ENCODE data around the gene MRRF.

MRRF gene

DNA sequence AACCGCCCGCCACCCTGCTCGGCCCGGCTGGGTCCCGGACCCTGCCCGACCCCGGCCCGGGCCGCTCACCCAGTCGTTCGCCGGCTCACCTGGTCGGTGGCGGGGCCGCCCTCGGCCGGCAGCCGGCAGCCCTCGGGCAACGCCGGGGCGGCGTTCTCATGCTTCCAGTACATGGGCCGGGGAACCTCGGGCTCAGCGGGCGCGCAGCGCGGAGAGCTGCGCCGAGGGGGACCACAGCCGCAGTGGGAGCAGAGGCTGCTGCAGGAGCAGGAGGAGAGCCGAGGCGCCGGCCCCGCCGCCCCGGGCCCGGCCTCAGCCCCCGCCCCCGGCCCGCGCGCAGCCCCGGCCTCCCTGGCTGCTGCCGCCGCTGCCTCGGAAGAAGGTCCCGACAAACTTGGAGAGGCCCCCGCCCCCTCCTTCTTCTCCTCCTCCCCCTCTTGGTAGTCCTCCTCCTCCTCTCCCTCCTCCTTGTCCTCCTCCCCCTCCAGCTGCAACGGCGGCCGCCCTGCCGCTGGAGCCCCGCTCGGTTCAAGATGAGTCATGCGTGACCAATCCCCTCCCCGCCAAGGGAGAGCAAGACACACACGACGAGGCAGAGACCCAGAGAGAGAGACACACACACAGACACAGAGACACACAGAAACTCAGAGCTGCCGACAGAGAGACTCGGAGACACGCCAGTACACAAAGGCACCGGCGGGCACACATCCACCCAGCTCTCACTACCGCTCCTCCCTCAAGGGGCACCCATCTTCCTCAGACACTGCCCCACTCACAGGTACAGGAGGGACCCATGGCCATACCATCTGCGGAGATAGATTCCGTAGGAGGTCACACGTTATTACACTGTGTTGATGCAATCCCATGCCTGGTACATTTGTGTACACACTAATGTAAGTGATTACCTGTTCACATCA, 35.9 kb upstream of the MRRF start, which contains the start of gene LHX6:
LHX6 (minus strand) TSS at position 390 of the 917 bp plus-strand sequence; CDS start at position 173, 217 bp downstream.
- DNase-seq (ENCODE audit: low read depth in 2 of 2), result no peak

- no peak for DNase-seq (ENCODE audit: low read depth in 2 of 2)
These were observed 35.2 kb upstream of the MRRF start for GRCh38 chr9:122229485-122229837.

DNA sequence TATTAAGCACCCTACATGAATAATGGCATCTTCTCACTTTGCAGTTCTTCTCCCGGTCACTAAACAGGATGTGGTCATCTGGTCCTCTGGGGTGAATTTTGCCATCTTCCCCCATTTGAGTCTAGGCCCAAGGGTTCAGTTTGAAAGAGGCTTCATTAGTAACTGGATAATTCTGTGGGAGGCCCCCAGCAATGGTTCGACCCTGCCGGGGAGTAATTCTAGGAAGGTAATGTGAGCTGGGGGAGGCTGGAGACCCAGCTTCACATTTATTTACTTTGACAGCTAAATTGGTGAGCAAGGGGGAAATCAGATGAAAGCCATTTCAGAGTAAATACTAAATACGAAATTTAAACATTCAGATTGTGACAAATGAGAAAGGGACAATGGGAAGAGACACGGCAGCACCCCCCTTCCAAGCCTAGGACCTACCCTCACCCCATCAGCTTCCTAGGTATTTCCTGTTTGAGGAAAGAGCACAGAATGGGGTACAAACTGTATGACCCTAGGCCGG, 31.8 kb upstream of the MRRF start:
- no peak for DNase-seq (ENCODE audit: low read depth in 2 of 2)

GRCh38 chr9:122234022-122234748, 30.5 kb upstream of the MRRF start:
- DNase-seq (ENCODE audit: low read depth in 2 of 2), result no peak

DNA sequence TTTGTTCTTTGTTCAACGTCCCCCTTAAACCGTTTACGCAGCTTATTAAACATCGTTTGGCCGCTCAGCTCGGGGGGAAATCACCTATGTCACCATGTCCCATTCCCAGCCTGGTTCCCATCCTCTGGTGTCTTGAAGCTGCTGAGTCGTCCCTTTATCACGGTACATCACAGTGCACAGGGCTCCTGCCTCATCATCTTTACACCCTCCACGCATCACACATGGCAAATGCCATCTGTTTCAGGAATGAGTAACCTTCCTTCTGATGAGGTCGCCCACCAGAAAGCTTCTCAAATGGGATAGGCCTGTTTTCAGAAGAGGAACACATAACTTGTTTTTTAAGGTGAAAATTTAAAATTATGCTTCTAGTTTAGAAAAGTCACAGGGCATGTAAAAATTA, 28.0 kb upstream of the MRRF start:
- DNase-seq (ENCODE audit: low read depth in 2 of 2), result no peak

- DNase-seq (ENCODE audit: low read depth in 2 of 2), result no peak
These were observed 25.0 kb upstream of the MRRF start for GRCh38 chr9:122239722-122240121.

GRCh38 chr9:122244349-122244748, 20.3 kb upstream of the MRRF start:
- no peak for DNase-seq (ENCODE audit: low read depth in 2 of 2)

DNA sequence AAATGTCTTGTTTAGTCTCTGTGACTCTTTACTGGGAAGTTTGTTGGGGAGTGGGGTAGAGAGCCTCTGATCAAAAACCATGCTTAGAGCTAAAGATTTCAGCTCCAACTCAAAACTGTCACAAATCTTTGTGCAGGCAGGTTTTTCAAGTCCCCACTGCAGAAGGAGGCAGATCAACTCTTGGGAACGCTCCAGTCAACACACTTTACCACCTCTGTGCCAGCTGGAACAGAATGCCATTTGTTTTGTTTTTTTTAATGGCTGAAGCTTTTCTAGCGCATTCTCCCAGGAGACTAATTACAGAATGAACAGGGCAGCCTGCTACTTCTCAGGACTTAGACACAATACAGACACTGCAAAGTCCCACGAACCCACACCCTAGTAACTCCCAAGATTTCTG, 18.0 kb upstream of the MRRF start:
- no peak for DNase-seq (ENCODE audit: low read depth in 2 of 2)

DNA sequence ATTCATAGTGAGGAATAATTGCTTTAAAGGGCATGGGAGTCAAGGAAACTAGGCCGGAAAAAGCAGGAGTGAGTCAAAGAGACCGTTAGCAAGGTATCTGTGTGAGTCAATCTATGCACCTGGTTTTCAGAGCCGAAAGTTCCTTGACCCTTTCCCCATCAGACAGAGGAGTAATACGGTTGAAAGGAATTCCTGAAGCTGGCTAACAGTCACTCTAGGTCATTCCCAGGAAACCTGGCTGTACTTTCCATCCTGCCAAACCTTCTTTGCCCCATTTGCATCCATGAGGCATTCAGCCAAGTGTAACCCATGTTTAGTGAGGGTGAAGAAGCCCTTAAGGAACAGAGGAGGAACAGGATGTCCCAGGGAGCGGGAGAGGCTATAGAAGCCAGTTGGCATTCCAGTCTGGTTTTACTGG, 16.2 kb upstream of the MRRF start:
- DNase-seq (ENCODE audit: low read depth in 2 of 2), result no peak

DNA sequence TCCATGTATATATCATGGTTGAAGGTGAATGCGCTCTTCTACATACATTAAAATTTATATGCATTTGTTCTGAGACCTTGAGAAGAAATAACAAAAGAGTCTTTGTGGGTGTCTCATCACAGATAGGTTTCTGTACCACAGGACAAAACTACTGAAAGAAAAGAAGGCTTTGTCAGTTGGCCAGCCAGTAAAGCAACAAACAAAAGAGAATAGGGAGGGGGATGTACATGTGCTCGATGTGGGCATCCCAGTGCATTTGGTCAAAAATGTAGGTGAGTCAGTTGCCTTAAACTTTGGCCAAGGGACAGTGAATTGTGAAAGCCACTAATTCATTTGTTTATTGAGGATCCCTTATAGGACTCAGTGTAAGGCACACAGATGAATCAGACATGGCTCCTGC, 13.3 kb upstream of the MRRF start:
- no peak for DNase-seq (ENCODE audit: low read depth in 2 of 2)

DNA sequence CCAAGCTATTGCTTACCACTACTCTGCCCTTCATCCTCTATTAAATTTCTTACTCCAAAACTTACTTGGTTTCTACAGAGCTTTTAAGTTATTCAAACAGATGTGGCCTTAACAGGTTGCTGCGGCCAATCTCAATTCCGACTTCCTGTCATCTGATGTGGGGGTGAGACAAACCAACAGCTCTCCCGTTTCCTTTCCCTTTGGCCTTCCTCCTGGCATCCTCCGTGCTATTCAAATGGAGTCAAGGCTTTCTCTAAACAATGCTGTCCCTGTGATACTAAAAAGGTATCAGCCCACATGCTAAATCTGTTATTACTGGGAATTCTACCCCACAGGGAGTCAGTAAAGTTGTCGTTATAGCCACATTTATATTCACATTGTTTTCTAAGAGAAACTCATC, 11.9 kb upstream of the MRRF start:
- no peak for DNase-seq (ENCODE audit: low read depth in 2 of 2)

- DNase-seq (ENCODE audit: low read depth in 2 of 2), result no peak
These were observed 9.9 kb upstream of the MRRF start for GRCh38 chr9:122254761-122255160.

- no peak for DNase-seq (ENCODE audit: low read depth in 2 of 2)
These were observed 8.5 kb upstream of the MRRF start for GRCh38 chr9:122256206-122256605.

DNA sequence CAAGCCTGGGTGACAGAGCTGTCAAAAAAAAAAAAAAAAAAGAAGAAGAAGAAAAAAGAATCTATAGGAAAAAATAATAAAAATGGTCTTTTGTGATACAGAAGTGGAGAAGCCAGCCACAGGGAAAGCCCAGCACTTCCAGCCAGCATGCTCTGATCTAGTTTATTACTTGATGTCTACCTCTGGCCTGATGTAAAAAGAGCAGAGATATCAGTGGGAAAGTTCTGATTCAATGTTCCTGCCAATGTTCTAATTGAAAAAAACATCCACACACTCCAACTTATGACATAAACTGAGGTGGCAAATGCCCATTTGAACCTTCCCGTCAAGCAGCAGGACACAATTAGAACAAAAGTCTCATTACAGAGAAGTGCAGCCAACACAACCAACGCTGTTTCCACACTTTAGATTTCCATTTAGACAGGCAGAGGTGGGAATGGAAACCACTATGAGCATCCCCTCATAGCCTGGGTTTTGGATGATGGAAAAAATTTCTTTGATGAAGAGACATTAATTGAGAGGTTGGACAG, 5.7 kb upstream of the MRRF start:
- no peak for DNase-seq (ENCODE audit: low read depth in 2 of 2)

GRCh38 chr9:122261469-122261881, 3.2 kb upstream of the MRRF start:
- no peak for DNase-seq (ENCODE audit: low read depth in 2 of 2)

GRCh38 chr9:122262073-122262472, 2.6 kb upstream of the MRRF start:
- DNase-seq (ENCODE audit: low read depth in 2 of 2), result no peak

- DNase-seq (ENCODE audit: low read depth in 2 of 2), result no peak
These were observed 858 bp upstream of the MRRF start for GRCh38 chr9:122263699-122264349.

GRCh38 chr9:122265149-122265915, 650 bp downstream of the MRRF start:
- no peak for DNase-seq (ENCODE audit: low read depth in 2 of 2)

GRCh38 chr9:122268041-122268814, 3.5 kb downstream of the MRRF start:
- DNase-seq (ENCODE audit: low read depth in 2 of 2), result no peak

GRCh38 chr9:122274055-122274454, 9.4 kb downstream of the MRRF start:
- no peak for DNase-seq (ENCODE audit: low read depth in 2 of 2)

All from stimulated activated CD4-positive, alpha-beta T cell treated with anti-CD3 and anti-CD28 coated beads, Interleukin-15, amount 100 ng/mL, for 48 hours (primary cell).